OCI-LY7 (cell line): Measurements from ENCODE around the gene LDLRAD2.
A peak's percentile ranks its signal among the peaks of the same experiment; 100 is the strongest.

Experiments
- CTCF ChIP-seq: fragments of 200-600 bp; sonication (generic); conservative IDR thresholded peaks from 2 replicates; pipeline ENCODE4 v1.5.1; 2014; ENCODE audit warnings: mild to moderate bottlenecking, antibody characterized with exemption, low read length, moderate library complexity, mixed read lengths
- EZH2phosphoT487 ChIP-seq: fragments of 200-600 bp; sonication (generic); IDR thresholded peaks from 2 replicates; pipeline ENCODE4 v1.6.1; 2018; ENCODE audit warnings: low read depth, borderline replicate concordance, mild to moderate bottlenecking, mixed run types, antibody characterized with exemption, low read length, moderate library complexity, mixed read lengths

GRCh38 chr1:21814241-21814918 lies 2.3 kb downstream of the LDLRAD2 start:
- TF ChIP-seq CTCF (peak; percentile 71), EZH2phosphoT487 (no peak)
